Endothelial cell of umbilical vein (primary cell): ENCODE data around the gene ACTL8. TPM values are rescaled to one million over a fixed set of nuclear protein-coding genes. Genes with fewer than 3 reads are reported as not detected.

Experiments
- Bru-seq: library from RNA; stranded (reverse); fragments of 400-500 nt; gene quantifications from one replicate; lab custom pipeline; 2021; lab: Mats Ljungman, UMichigan
- BruChase-seq, 2 experiments: library from RNA; stranded (reverse); fragments of 400-500 nt; gene quantifications; one replicate each; lab custom pipeline; 2021; lab: Mats Ljungman, UMichigan
- BruUV-seq: library from RNA; stranded (reverse); fragments of 400-500 nt; replicated peaks from 2 replicates; lab custom pipeline; 2021; lab: Mats Ljungman, UMichigan
- CTCF ChIA-PET: fragments of 300-600, 350-600 bp; sonication (Branson Sonifier 250); formaldehyde crosslinking; loops from one replicate; lab custom pipeline; 2021; ENCODE audit warnings: antibody characterized with exemption, inconsistent platforms; lab: Charles Lee
- POLR2A ChIA-PET: fragments of 300-600, 350-600 bp; sonication (Branson Sonifier 250); formaldehyde crosslinking; loops from one replicate; lab custom pipeline; 2021; ENCODE audit warnings: antibody characterized with exemption, inconsistent platforms; lab: Charles Lee
- DNase-seq: peaks from one replicate; pipeline ENCODE4 v3.0.0-alpha.2; 2011; ENCODE audit warnings: low read depth, low spot score
- FAIRE-seq: peaks from 2 replicates; lab custom pipeline; 2011; peaks lifted over from hg19 to GRCh38; lab: Jason Lieb, UNC
- H2AFZ ChIP-seq: 2 replicates; pipeline ENCODE4 v1.6.0; 2012; ENCODE audit warnings: low read depth, low read length, control low read depth, inconsistent platforms
- H3K27ac ChIP-seq: 2 replicates; pipeline ENCODE4 v1.5.1; 2011; ENCODE audit warnings: low read depth, mild to moderate bottlenecking, control low read depth, low read length, moderate library complexity; ENCODE audit not compliant: insufficient read depth
- H3K27me3 ChIP-seq, 2 experiments: 2 replicates each; pipeline versions ENCODE4 v1.6.0 to v1.6.1; 2011; ENCODE audit warnings: low read length in 2 of 2, mixed read lengths in 1 of 2; ENCODE audit not compliant: control insufficient read depth in 2 of 2, insufficient read depth in 2 of 2
- H3K36me3 ChIP-seq, 2 experiments: 2 replicates in 1 of 2; 3 replicates in 1 of 2; pipeline ENCODE4 v1.5.1; 2011; ENCODE audit warnings: low read length in 2 of 2, mild to moderate bottlenecking in 1 of 2, moderate library complexity in 1 of 2; ENCODE audit not compliant: control insufficient read depth in 2 of 2, insufficient read depth in 2 of 2; ENCODE audit errors: extremely low read depth in 1 of 2
- H3K4me1 ChIP-seq: 3 replicates; pipeline ENCODE4 v1.5.1; 2011; ENCODE audit warnings: mild to moderate bottlenecking, low read length; ENCODE audit not compliant: control insufficient read depth, insufficient read depth; ENCODE audit errors: extremely low read depth
- H3K4me2 ChIP-seq: 2 replicates; pipeline ENCODE4 v1.6.1; 2011; ENCODE audit warnings: low read length, control low read depth, mixed read lengths; ENCODE audit not compliant: insufficient read depth
- H3K4me3 ChIP-seq, 3 experiments: fragments of 200-600 bp in 1 of 3; sonication (generic), shearing (Covaris generic) in 1 of 3; replicated peaks in 1 of 3; 2 replicates each; pipeline ENCODE4 v1.5.1; 2011 to 2016; ENCODE audit warnings: control low read depth in 3 of 3, low read length in 3 of 3, mild to moderate bottlenecking in 2 of 3, inconsistent platforms in 1 of 3, low read depth in 1 of 3, moderate library complexity in 1 of 3; ENCODE audit not compliant: insufficient read depth in 1 of 3
- H3K79me2 ChIP-seq: 2 replicates; pipeline ENCODE4 v1.6.0; 2012; ENCODE audit warnings: low read length, inconsistent platforms; ENCODE audit not compliant: control insufficient read depth, insufficient read depth
- H3K9ac ChIP-seq: replicated peaks from 2 replicates; pipeline ENCODE3; 2011; ENCODE audit warnings: low read length, control low read depth; ENCODE audit not compliant: insufficient read depth; ENCODE audit errors: extremely low read depth
- H3K9me1 ChIP-seq: replicated peaks from 3 replicates; pipeline ENCODE4 v1.6.0; 2011; ENCODE audit warnings: mild to moderate bottlenecking, low read length; ENCODE audit not compliant: control insufficient read depth, insufficient read depth; ENCODE audit errors: extremely low read depth
- H3K9me3 ChIP-seq: replicated peaks from 2 replicates; pipeline ENCODE4 v1.5.1; 2012; ENCODE audit warnings: low read length, inconsistent platforms; ENCODE audit not compliant: control insufficient read depth, insufficient read depth
- H4K20me1 ChIP-seq: replicated peaks from 2 replicates; pipeline ENCODE3; 2011; ENCODE audit warnings: mild to moderate bottlenecking, low read length; ENCODE audit not compliant: control insufficient read depth, insufficient read depth; ENCODE audit errors: extremely low read depth
- FOS ChIP-seq: IDR thresholded peaks from 2 replicates; pipeline ENCODE4 v1.6.1; 2011; ENCODE audit warnings: mild to moderate bottlenecking, low read length, moderate library complexity, borderline replicate concordance; ENCODE audit not compliant: insufficient read depth
- POLR2AphosphoS5 ChIP-seq: IDR thresholded peaks from 2 replicates; pipeline ENCODE4 v1.6.1; 2012; ENCODE audit warnings: low read depth, mild to moderate bottlenecking, control low read depth, low read length, moderate library complexity; ENCODE audit not compliant: insufficient read depth
- dilution Hi-C: fragments of 300-500 bp; cut with MboI; formaldehyde crosslinking; loops from one replicate; pipeline ENCODE4 v1.15.0; 2019; ENCODE audit warnings: low sequenced_read_pairs; ENCODE audit not compliant: extremely low pct_ligation_motif_present
- intact Hi-C: fragments of 100-400 bp; cut with micrococcal nuclease; formaldehyde crosslinking; loops from one replicate; pipeline ENCODE4 v1.10.0; 2022
- long read RNA-seq: library from polyadenylated mRNA; stranded (forward); transcript quantifications from one replicate; pipeline ENCODE4 v2.0.0, GENCODE V29; 2021
- polyA minus RNA-seq, 3 experiments: library from RNA; depleted of rRNA, polyadenylated mRNA; stranded (reverse); fragments of >200 nt; gene quantifications; 1 replicate in 1 of 3; 2 replicates in 2 of 3; pipeline ENCODE4 v1.2.3, GENCODE V29; 2011
- polyA plus RNA-seq, 4 experiments: library from polyadenylated mRNA; depleted of rRNA in 3 of 4; stranded (reverse) in 3 of 4; unstranded in 1 of 4; fragments of >200 nt; gene quantifications; 2 replicates each; pipeline versions ENCODE4 v1.2.1 to v1.2.3, GENCODE V29; 2011 to 2012; ENCODE audit warnings: missing spikeins in 1 of 4
- total RNA-seq: library from RNA; stranded (reverse); gene quantifications from 2 replicates; pipeline ENCODE4 v1.2.3, GENCODE V29; 2021
- TF ChIP-seq, protein P1 (sequence below): IDR thresholded peaks from 2 replicates; pipeline ENCODE4 v1.6.1; 2011; ENCODE audit not compliant: insufficient read depth, insufficient read length
- TF ChIP-seq, protein P2 (sequence below), 2 donors: IDR thresholded peaks; 1 replicate in 1 of 2; 2 replicates in 1 of 2; pipeline ENCODE4 v1.5.1; 2011; ENCODE audit warnings: low read length in 2 of 2, mild to moderate bottlenecking in 2 of 2, moderate library complexity in 2 of 2, control low read depth in 1 of 2, inconsistent platforms in 1 of 2, low read depth in 1 of 2; ENCODE audit not compliant: insufficient read depth in 1 of 2; ENCODE audit errors: extremely low read depth in 1 of 2

ACTL8 gene, protein sequence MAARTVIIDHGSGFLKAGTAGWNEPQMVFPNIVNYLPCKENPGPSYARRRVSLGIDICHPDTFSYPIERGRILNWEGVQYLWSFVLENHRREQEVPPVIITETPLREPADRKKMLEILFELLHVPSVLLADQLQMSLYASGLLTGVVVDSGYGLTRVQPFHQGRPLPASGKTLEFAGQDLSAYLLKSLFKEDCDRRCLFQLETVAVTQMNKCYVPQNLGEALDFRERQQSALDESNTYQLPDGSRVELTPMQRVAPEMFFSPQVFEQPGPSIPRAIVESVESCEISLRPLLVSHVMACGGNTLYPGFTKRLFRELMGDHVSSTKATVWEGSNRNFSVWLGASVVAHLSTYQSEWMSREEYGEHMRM
- not detected in 2 replicates for total RNA-seq
- not detected in 2 replicates for polyA plus RNA-seq
- polyA plus RNA-seq (2011; cell fraction: cytosol; rRNA removed) = not detected in 2 replicates
- polyA plus RNA-seq (2011; cell fraction: nucleus; rRNA removed) = not detected in 2 replicates
- polyA plus RNA-seq (2012) = not detected in 2 replicates
- not detected in 2 replicates for polyA minus RNA-seq
- polyA minus RNA-seq (2011; cell fraction: cytosol; rRNA and poly(A)+ RNA removed) = 7.4 TPM
- polyA minus RNA-seq (2011; cell fraction: nucleus; rRNA and poly(A)+ RNA removed) = 0.24 TPM in 1 of 2 replicates, not detected in the other
- Bru-seq, nascent RNA = not detected
- BruChase-seq, experiment 1, labeled RNA remaining after a 6-hour chase = not detected
- BruChase-seq, experiment 2, labeled RNA remaining after a 2-hour chase = not detected
- long read RNA-seq = 0 reads

DNA sequence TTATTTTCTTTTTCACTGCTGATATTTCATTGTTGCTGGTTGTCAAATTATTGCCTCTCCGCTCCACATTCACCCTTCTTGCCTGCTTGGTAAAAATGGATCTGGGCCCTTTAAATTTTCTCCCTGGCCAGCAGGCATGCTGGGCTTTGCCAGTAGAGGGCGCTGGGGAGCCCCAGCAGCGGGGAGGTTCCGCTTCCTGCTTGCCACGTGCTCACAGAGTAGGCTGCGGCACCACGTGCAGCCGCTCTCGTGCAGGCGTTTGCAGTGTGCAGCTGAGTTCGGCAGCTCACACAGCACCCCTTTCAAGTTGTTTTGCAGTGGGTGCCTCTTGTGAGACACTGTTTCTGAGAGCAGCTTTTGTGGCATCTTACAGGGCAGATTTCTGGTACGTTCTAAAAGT lies at the start of gene ACTL8:
Gene ACTL8, plus strand, starts transcription at position 214 of the 400 bp plus-strand sequence. CDS start 67,676 bp downstream, outside the sequence.
- intact Hi-C loops = no loop called here
- no peak within 1 kb of the TSS for H3K27ac ChIP-seq

More for the DNA sequence above, at the start of gene ACTL8:
- H4K20me1 ChIP-seq = no peaks in the 10 kb centered on the region
- dilution Hi-C loops = no loop called here
- H3K9me1 ChIP-seq = no peaks in the 10 kb centered on the region
- no peak for FAIRE-seq
- H3K36me3 ChIP-seq = no peaks in the 10 kb centered on the region
- no peak for TF ChIP-seq POLR2AphosphoS5
- TF ChIP-seq, protein P1, sequence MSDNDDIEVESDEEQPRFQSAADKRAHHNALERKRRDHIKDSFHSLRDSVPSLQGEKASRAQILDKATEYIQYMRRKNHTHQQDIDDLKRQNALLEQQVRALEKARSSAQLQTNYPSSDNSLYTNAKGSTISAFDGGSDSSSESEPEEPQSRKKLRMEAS = peak; percentile 7
- TF ChIP-seq, protein P2, sequence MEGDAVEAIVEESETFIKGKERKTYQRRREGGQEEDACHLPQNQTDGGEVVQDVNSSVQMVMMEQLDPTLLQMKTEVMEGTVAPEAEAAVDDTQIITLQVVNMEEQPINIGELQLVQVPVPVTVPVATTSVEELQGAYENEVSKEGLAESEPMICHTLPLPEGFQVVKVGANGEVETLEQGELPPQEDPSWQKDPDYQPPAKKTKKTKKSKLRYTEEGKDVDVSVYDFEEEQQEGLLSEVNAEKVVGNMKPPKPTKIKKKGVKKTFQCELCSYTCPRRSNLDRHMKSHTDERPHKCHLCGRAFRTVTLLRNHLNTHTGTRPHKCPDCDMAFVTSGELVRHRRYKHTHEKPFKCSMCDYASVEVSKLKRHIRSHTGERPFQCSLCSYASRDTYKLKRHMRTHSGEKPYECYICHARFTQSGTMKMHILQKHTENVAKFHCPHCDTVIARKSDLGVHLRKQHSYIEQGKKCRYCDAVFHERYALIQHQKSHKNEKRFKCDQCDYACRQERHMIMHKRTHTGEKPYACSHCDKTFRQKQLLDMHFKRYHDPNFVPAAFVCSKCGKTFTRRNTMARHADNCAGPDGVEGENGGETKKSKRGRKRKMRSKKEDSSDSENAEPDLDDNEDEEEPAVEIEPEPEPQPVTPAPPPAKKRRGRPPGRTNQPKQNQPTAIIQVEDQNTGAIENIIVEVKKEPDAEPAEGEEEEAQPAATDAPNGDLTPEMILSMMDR (IDR thresholded peaks at IDR 0.05; ENCODE audit: extremely low read depth in 1 of 2, insufficient read depth in 1 of 2, low read depth in 1 of 2, low read length in 2 of 2) = peak in 1 of 2 donors; percentile 5
- no peak for TF ChIP-seq FOS
- H3K79me2 ChIP-seq = no peaks in the 10 kb centered on the region
- H3K4me2 ChIP-seq = no peak within 1 kb of the TSS
- H3K9ac ChIP-seq = no peak within 1 kb of the TSS
- no peak within 1 kb of the TSS for H2AFZ ChIP-seq
- no TSS peak for BruUV-seq
- DNase-seq = no peak
- ChIA-PET POLR2A (no interaction called here), CTCF (interaction anchor here (0.5 kb wide), 1 partner anchor 9 kb away, joined by 4 read pairs; no protein-coding TSS in a partner anchor)
- H3K4me3 ChIP-seq = no peak within 1 kb of the TSS
- H3K27me3 ChIP-seq = no peaks in the 10 kb centered on the region
- H3K9me3 ChIP-seq = peaks cover 2% of the 10 kb centered on the region
- H3K4me1 ChIP-seq = no peaks in the 10 kb centered on the region
